Activated CD8-positive, alpha-beta T cell treated with anti-CD3 and anti-CD28 coated beads for 36 hours (primary cell): ENCODE data around the gene PRRX2. TPM values are rescaled to one million over a fixed set of nuclear protein-coding genes. Genes with fewer than 3 reads are reported as not detected.

ENCODE experiments used
- ATAC-seq: fragments of 200-7000 bp; cut with Tn5 transposase; one replicate; pipeline ENCODE4 v1.10.0; 2021; ENCODE audit warnings: mild to moderate bottlenecking, moderate library complexity
- CTCF ChIA-PET: fragments of 350-600 bp; sonication (Branson Sonifier 250); formaldehyde crosslinking; loops from one replicate; lab custom pipeline; 2021; ENCODE audit warnings: antibody characterized with exemption; lab: Charles Lee
- POLR2A ChIA-PET: fragments of 350-600 bp; sonication (Branson Sonifier 250); formaldehyde crosslinking; loops from one replicate; lab custom pipeline; 2021; ENCODE audit warnings: antibody characterized with exemption; lab: Charles Lee
- DNase-seq: peaks from one replicate; pipeline ENCODE4 v3.0.0-alpha.2; 2020
- H3K27ac Mint-ChIP-seq: one replicate; pipeline ENCODE4 v1.8.0; 2021; ENCODE audit warnings: mild to moderate bottlenecking, mixed read lengths
- H3K27me3 Mint-ChIP-seq: one replicate; pipeline ENCODE4 v1.8.0; 2021; ENCODE audit warnings: mixed read lengths
- H3K36me3 Mint-ChIP-seq: one replicate; pipeline ENCODE4 v1.8.0; 2021; ENCODE audit warnings: low read depth, mixed read lengths
- H3K4me1 Mint-ChIP-seq: one replicate; pipeline ENCODE4 v1.8.0; 2021; ENCODE audit warnings: low read depth, mixed read lengths
- H3K4me3 Mint-ChIP-seq: one replicate; pipeline ENCODE4 v1.8.0; 2021; ENCODE audit warnings: mild to moderate bottlenecking, moderate library complexity, mixed read lengths
- H3K9me3 Mint-ChIP-seq: one replicate; pipeline ENCODE4 v1.8.0; 2021; ENCODE audit warnings: mixed read lengths
- intact Hi-C: fragments of 100-400 bp; cut with micrococcal nuclease; formaldehyde crosslinking; loops from one replicate; pipeline ENCODE4 v1.10.0; 2022
- total RNA-seq, 2 experiments: library from RNA; stranded (reverse); gene quantifications; one replicate each; pipeline ENCODE4 v1.2.3, GENCODE V29; 2021
- TF ChIP-seq, protein P1 (sequence below): fragments of 200-600 bp; IDR thresholded peaks from one replicate; pipeline ENCODE4 v1.8.0; 2022; ENCODE audit warnings: antibody characterized with exemption, mild to moderate bottlenecking

Gene PRRX2
- total RNA-seq, 2 experiments from 2014 or later = 0.85 to 1.2 TPM

DNA sequence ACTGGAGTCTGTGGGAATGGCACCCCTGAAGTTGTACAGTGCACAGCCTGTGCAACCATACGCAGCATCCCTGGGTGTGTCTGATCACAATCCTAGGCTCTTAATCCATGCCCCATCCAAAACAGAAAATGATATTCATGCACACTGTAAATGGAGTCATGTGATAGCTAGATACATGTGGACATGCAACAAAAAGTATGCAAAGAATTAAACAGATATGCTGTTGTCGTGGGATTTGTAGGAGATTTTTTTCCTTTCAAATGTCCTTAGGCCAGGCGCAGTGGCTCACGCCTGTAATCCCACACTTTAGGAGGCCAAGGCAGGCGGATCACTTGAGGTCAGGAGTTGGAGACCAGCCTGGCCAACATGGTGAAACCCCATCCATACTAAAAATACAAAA, 36.1 kb downstream of the PRRX2 start:
- H3K9me3 Mint-ChIP-seq = no peaks in the 10 kb centered on the region
- no peak for DNase-seq
- intact Hi-C loops = no loop called here
- H3K27ac Mint-ChIP-seq = no peak overlapping the region
- TF ChIP-seq, protein P1, sequence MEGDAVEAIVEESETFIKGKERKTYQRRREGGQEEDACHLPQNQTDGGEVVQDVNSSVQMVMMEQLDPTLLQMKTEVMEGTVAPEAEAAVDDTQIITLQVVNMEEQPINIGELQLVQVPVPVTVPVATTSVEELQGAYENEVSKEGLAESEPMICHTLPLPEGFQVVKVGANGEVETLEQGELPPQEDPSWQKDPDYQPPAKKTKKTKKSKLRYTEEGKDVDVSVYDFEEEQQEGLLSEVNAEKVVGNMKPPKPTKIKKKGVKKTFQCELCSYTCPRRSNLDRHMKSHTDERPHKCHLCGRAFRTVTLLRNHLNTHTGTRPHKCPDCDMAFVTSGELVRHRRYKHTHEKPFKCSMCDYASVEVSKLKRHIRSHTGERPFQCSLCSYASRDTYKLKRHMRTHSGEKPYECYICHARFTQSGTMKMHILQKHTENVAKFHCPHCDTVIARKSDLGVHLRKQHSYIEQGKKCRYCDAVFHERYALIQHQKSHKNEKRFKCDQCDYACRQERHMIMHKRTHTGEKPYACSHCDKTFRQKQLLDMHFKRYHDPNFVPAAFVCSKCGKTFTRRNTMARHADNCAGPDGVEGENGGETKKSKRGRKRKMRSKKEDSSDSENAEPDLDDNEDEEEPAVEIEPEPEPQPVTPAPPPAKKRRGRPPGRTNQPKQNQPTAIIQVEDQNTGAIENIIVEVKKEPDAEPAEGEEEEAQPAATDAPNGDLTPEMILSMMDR = no peak
- no peak for ATAC-seq
- H3K4me1 Mint-ChIP-seq = peaks cover 5% of the 10 kb centered on the region
- ChIA-PET POLR2A (interaction anchor here (0.8 to 1.0 kb wide), 2 partner anchors 81 to 88 kb away, joined by 3 read pairs; partner anchors contain the start of gene C9orf50), CTCF (interaction anchor here (3.0 kb wide), 1 partner anchor 25 kb away, joined by 16 read pairs; no protein-coding TSS in a partner anchor)
- H3K4me3 Mint-ChIP-seq = no peak overlapping the region
- no peaks in the 10 kb centered on the region for H3K36me3 Mint-ChIP-seq
- H3K27me3 Mint-ChIP-seq = peaks cover 17% of the 10 kb centered on the region

DNA sequence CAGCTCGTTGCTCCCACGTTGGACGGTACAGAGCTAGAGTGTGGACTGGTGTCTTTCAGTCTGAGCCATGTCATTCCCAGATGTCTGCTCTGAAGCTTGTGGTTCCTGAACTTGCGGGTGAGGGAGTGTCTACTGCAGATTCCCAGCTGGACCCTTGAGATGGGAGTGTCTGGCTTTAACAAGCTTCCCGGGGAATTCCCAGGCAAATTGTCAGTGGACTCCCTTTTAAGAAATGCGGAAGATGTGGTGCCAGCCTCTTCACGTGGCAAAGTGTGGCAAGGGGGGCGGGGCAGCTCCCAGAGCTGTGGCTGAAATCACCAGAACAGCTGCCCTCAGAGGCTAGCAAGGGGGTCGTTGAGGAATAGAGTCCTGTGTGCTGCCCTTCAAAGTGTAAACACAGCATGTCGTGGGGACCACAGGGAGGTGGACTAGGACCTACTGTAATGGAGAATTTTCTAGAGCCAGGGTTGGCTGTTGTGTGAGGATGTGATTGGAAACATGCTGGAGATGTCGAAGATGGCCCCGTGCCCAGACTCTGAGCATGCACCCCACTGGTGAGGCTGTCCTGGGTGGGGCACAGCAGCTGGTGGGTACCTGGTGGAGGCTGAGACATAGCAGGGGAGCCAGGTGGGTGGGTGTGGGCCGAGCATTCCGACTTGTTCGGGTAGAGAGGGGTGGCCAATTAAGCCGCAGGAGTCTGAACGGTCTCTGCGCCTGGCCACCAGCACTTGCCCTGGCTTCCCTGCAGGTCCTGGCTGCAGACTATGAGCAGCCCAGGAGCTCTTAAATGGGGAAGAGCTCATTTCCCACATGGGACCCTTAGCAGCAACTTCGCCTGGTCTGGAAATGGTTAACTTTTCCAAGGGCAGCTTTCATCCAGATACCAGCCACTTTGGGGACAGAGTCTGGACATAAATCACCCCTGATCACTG, 37.4 kb downstream of the PRRX2 start:
- CTCF ChIA-PET = interaction anchor here (3.0 kb wide), 1 partner anchor 24 kb away, joined by 16 read pairs; no protein-coding TSS in a partner anchor
- H3K27ac Mint-ChIP-seq = no peak overlapping the region
- intact Hi-C loops = no loop called here
- no peak for ATAC-seq
- peaks cover 2% of the 10 kb centered on the region for H3K4me1 Mint-ChIP-seq
- peaks cover 12% of the 10 kb centered on the region for H3K27me3 Mint-ChIP-seq
- no peak overlapping the region for H3K4me3 Mint-ChIP-seq
- POLR2A ChIA-PET = no interaction called here
- DNase-seq = no peak
- no peaks in the 10 kb centered on the region for H3K9me3 Mint-ChIP-seq
- no peaks in the 10 kb centered on the region for H3K36me3 Mint-ChIP-seq
- TF ChIP-seq, protein P1 = no peak

DNA sequence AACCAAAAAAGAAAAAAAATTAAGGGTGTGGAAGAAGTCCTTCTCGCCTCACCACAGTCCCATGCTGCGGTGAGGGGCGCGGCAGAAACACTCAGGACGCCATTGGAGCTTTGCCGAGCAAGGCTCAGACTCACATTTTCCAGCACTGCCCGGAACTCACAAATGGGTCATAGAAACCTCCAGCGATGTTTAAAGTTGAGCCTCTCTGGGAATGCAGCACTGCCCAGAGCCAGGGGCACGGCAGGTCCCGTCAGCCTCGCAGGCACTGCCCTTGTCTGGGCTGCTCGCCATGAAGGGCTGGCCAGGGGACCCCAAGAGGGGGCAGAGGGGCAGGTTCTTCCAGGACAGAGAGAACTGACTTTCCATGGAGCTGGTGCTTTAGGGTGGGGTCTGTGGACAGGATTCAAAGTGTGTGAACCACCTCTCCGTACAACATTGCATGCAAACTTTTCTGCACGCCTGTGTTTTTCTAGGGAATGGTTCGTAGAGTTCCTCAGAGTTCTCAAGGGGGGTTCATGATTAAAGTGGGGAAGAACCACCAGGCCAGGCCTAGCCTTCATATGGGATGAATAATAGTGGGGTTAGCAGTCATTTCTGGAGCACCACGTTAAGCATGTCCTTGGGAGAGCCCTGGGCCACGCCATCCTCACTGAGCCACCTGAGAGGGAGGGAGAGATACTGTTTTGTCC, 38.4 kb downstream of the PRRX2 start:
- Mint-ChIP-seq H3K27me3 (peaks cover 5% of the 10 kb centered on the region), H3K4me3 (no peak overlapping the region), H3K27ac (no peak overlapping the region), H3K4me1 (no peaks in the 10 kb centered on the region), H3K36me3 (no peaks in the 10 kb centered on the region), H3K9me3 (no peaks in the 10 kb centered on the region)
- POLR2A ChIA-PET = no interaction called here
- CTCF ChIA-PET = interaction anchor here (3.0 kb wide), 1 partner anchor 23 kb away, joined by 16 read pairs; no protein-coding TSS in a partner anchor
- no peak for DNase-seq
- intact Hi-C loops = no loop called here
- no peak for ATAC-seq
- TF ChIP-seq, protein P1 = no peak

DNA sequence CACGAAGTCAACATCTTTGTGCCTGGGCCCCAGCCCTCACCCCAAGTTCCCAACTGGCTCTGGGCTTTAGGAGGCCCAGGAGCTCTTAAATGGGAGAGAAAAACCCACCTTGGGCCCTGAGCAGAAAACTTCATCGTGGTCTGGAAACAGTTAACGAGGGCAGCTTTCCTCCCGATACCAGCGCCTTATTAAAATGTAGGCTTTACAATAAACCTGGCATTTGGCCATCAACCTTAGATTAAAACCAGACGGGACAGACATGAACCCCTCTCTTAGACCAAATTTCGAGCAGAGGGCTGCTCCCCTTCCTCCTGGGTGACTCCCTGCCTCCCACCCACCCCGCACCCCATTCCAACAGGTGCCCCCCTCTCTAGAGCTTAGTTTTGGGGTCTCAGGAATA, 39.4 kb downstream of the PRRX2 start:
- TF ChIP-seq, protein P1 = no peak
- intact Hi-C loops = no loop called here
- peaks cover 2% of the 10 kb centered on the region for H3K27me3 Mint-ChIP-seq
- H3K4me3 Mint-ChIP-seq = no peak overlapping the region
- DNase-seq (no peak), ATAC-seq (no peak)
- CTCF ChIA-PET = no interaction called here
- H3K9me3 Mint-ChIP-seq = no peaks in the 10 kb centered on the region
- no peaks in the 10 kb centered on the region for H3K4me1 Mint-ChIP-seq
- H3K36me3 Mint-ChIP-seq = no peaks in the 10 kb centered on the region
- no peak overlapping the region for H3K27ac Mint-ChIP-seq
- POLR2A ChIA-PET = no interaction called here
